ENCODE data around the gene TUBB6.

The TUBB6 gene

GRCh38 chr18:12308386-12309100 lies 502 bp downstream of the TUBB6 start (continued):
- TF ChIP-seq HIC1 (tag by site-specific recombination; IDR thresholded peaks at IDR 0.05) (0 out of 2 replicates have a peak, but pooled peaks have one; percentile 9), ZSCAN4 (tag by site-specific recombination; IDR thresholded peaks at IDR 0.05) (no peak), ZNF362 (tag by site-specific recombination; IDR thresholded peaks at IDR 0.05) (no peak), ZNF654 (tag by site-specific recombination; IDR thresholded peaks at IDR 0.05; ENCODE audit: low read depth) (no peak), REPIN1 (tag by site-specific recombination; IDR thresholded peaks at IDR 0.05; ENCODE audit: low read depth) (no peak), ZBTB44 (tag by site-specific recombination; IDR thresholded peaks at IDR 0.05) (peak; percentile 5; the same call in 1 of the 2 replicates), ZNF132 (tag by site-specific recombination; IDR thresholded peaks at IDR 0.05; ENCODE audit: borderline replicate concordance) (no peak), ZNF670 (tag by site-specific recombination; IDR thresholded peaks at IDR 0.05; ENCODE audit: low read depth) (no peak)

GRCh38 chr18:12309683-12310198 lies 1.7 kb downstream of the TUBB6 start:
- peak overlapping the region; percentile 2; the same call in 1 of the 2 replicates for H3K4me3 ChIP-seq (ENCODE audit: low read depth, low read length)

More at GRCh38 chr18:12309683-12310198, 1.7 kb downstream of the TUBB6 start:
- Histone ChIP-seq H3K9me3 (ENCODE audit: control insufficient read depth, insufficient read depth, low read depth, low read length) (no peaks in the 10 kb centered on the region), H3K36me3 (ENCODE audit: control insufficient read depth in 2 of 2, insufficient read depth in 1 of 2, low read length in 2 of 2) (peaks cover 24 to 47% of the 10 kb centered on the region in 2 experiments), H3K4me1 (ENCODE audit: control insufficient read depth, insufficient read depth, low read length) (no peaks in the 10 kb centered on the region), H3K27ac (ENCODE audit: extremely low read depth, low read depth, low read length) (no peak overlapping the region)
- ChIA-PET CTCF (interaction anchor here (0.8 to 12.6 kb wide), 4 partner anchors 18 to 625 kb away, joined by 3 to 101 read pairs (median 4); no protein-coding TSS in a partner anchor), POLR2A (interaction anchor here (0.6 to 3.2 kb wide), 10 partner anchors 8 to 658 kb away, joined by 3 to 17 read pairs (median 5); partner anchors contain the start of gene AFG3L2)
- TF ChIP-seq MEIS1 (CRISPR knock-in tag; IDR thresholded peaks at IDR 0.05; ENCODE audit: borderline replicate concordance), result no peak
- 0 out of 2 replicates have a peak, but pooled peaks have one; percentile 11 for TF ChIP-seq PRDM10 (tag by site-specific recombination; IDR thresholded peaks at IDR 0.05)
